Neural cell (in vitro differentiated cells): ENCODE results near the gene FOXK1. TPM values are rescaled to one million over a fixed set of nuclear protein-coding genes. Genes with fewer than 3 reads are reported as not detected.

Experiments
- H2AFZ ChIP-seq: fragments of 200-600, 300-800 bp; sonication (generic), shearing (Covaris generic); 2 replicates; pipeline ENCODE4 v1.6.0; 2014; ENCODE audit warnings: low read depth, mild to moderate bottlenecking, antibody characterized with exemption, low read length, moderate library complexity
- H3F3A ChIP-seq: fragments of 200-600 bp; shearing (Covaris generic); 2 replicates; pipeline ENCODE4 v1.6.1; 2016; ENCODE audit warnings: mild to moderate bottlenecking, moderate library complexity, mixed read lengths, antibody characterized with exemption, low read length; ENCODE audit not compliant: insufficient read depth, poor library complexity, severe bottlenecking
- H3K27ac ChIP-seq: fragments of 200-600, 300-800 bp; sonication (generic), shearing (Covaris generic); 2 replicates; pipeline ENCODE4 v1.5.1; 2014; ENCODE audit warnings: mild to moderate bottlenecking, low read length, moderate library complexity
- H3K27me3 ChIP-seq: fragments of 300-800, 200-600 bp; sonication (generic), shearing (Covaris generic); 2 replicates; pipeline ENCODE4 v1.6.0; 2014; ENCODE audit warnings: mild to moderate bottlenecking, low read depth, low read length, moderate library complexity; ENCODE audit not compliant: insufficient read depth
- H3K36me3 ChIP-seq: fragments of 300-800, 200-600 bp; sonication (generic), shearing (Covaris generic); 2 replicates; pipeline ENCODE4 v1.5.1; 2014; ENCODE audit warnings: mild to moderate bottlenecking, antibody characterized with exemption, low read length, moderate library complexity; ENCODE audit not compliant: insufficient read depth
- H3K4me2 ChIP-seq: fragments of 300-800, 200-600 bp; sonication (generic), shearing (Covaris generic); 2 replicates; pipeline ENCODE4 v1.6.0; 2014; ENCODE audit warnings: mild to moderate bottlenecking, low read length
- H3K4me3 ChIP-seq: fragments of 300-800, 200-600 bp; sonication (generic), shearing (Covaris generic); 2 replicates; pipeline ENCODE4 v1.5.1; 2014; ENCODE audit warnings: mild to moderate bottlenecking, low read length, moderate library complexity
- H3K79me2 ChIP-seq: fragments of 200-600 bp; shearing (Covaris generic); replicated peaks from 2 replicates; pipeline ENCODE4 v1.6.0; 2014; ENCODE audit warnings: mild to moderate bottlenecking, low read length, moderate library complexity; ENCODE audit not compliant: insufficient read depth
- H3K9ac ChIP-seq: fragments of 300-800, 200-600 bp; sonication (generic), shearing (Covaris generic); 2 replicates; pipeline ENCODE4 v1.6.1; 2016; ENCODE audit warnings: mild to moderate bottlenecking, low read length, mixed read lengths
- H3K9me2 ChIP-seq: fragments of 200-600 bp; shearing (Covaris generic); 2 replicates; pipeline ENCODE4 v1.6.1; 2016; ENCODE audit warnings: mild to moderate bottlenecking, low read length, mixed read lengths; ENCODE audit not compliant: insufficient read depth
- H3K9me3 ChIP-seq: fragments of 200-600, 300-800 bp; sonication (generic), shearing (Covaris generic); 2 replicates; pipeline ENCODE4 v1.6.1; 2016; ENCODE audit warnings: mild to moderate bottlenecking, mixed run types, low read length, moderate library complexity, mixed read lengths
- H4K20me1 ChIP-seq: fragments of 200-600 bp; shearing (Covaris generic); 2 replicates; pipeline ENCODE4 v1.6.1; 2016; ENCODE audit warnings: mild to moderate bottlenecking, mixed run types; ENCODE audit not compliant: insufficient read depth
- EP300 ChIP-seq: fragments of 450-650 bp; conservative IDR thresholded peaks from 2 replicates; pipeline ENCODE4 v1.6.1; 2014; ENCODE audit warnings: antibody characterized with exemption, mild to moderate bottlenecking, moderate library complexity; ENCODE audit not compliant: poor library complexity, severe bottlenecking
- EZH2 ChIP-seq: fragments of 200-600, 300-800 bp; shearing (Covaris generic), sonication (generic); IDR thresholded peaks from 2 replicates; pipeline ENCODE4 v1.6.1; 2014; ENCODE audit warnings: antibody characterized with exemption, low read length, borderline replicate concordance, mild to moderate bottlenecking; ENCODE audit not compliant: insufficient read depth, poor library complexity, severe bottlenecking
- MXI1 ChIP-seq: fragments of 450-650 bp; conservative IDR thresholded peaks from 2 replicates; pipeline ENCODE4 v1.6.1; 2014; ENCODE audit warnings: antibody characterized with exemption, mild to moderate bottlenecking; ENCODE audit not compliant: poor library complexity, severe bottlenecking
- POLR2AphosphoS5 ChIP-seq: IDR thresholded peaks from 2 replicates; pipeline ENCODE4 v1.6.1; 2012
- RAD21 ChIP-seq: fragments of 450-650 bp; conservative IDR thresholded peaks from 2 replicates; pipeline ENCODE4 v1.6.1; 2014; ENCODE audit warnings: antibody characterized with exemption, mild to moderate bottlenecking, moderate library complexity
- TAF1 ChIP-seq: IDR thresholded peaks from 2 replicates; pipeline ENCODE4 v1.6.1; 2012; ENCODE audit warnings: low read depth
- polyA plus RNA-seq: library from polyadenylated mRNA; depleted of rRNA; stranded (reverse); fragments of >200 nt; gene quantifications from 2 replicates; pipeline ENCODE4 v1.2.3, GENCODE V29; 2014
- TF ChIP-seq, protein P1 (sequence below): fragments of 450-650 bp; IDR thresholded peaks from 2 replicates; pipeline ENCODE4 v1.5.1; 2014; ENCODE audit warnings: antibody characterized with exemption, mild to moderate bottlenecking, moderate library complexity; ENCODE audit not compliant: poor library complexity, severe bottlenecking
- TF ChIP-seq, protein P2 (sequence below): IDR thresholded peaks from 2 replicates; pipeline ENCODE4 v1.6.1; 2012; ENCODE audit warnings: borderline replicate concordance

Gene FOXK1
- polyA plus RNA-seq, 1 donor from 2014 or later, result 7.4 TPM

DNA sequence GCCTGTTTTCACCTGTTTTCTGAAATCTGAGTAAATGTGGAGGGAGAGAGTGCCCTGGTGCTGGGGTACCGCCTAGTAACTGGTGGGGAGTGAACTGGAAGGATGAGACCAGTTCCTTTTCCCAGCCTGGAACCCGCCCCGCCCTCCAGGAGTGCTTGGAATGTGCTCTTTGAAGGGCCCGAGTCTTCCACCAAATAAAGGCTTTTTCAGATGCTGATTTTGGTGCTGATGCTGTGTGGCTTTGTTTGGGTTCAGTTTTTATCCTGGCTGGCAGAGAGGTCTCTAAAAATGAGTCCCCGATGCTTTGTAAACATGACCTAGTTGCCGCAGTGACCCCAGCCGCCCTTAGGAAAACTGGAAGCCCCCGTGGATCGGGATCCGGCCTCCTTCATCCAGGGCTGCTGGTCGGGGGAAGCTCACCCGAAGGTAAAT is 25.9 kb downstream of the FOXK1 start:
- no peak overlapping the region for H3K9ac ChIP-seq

DNA sequence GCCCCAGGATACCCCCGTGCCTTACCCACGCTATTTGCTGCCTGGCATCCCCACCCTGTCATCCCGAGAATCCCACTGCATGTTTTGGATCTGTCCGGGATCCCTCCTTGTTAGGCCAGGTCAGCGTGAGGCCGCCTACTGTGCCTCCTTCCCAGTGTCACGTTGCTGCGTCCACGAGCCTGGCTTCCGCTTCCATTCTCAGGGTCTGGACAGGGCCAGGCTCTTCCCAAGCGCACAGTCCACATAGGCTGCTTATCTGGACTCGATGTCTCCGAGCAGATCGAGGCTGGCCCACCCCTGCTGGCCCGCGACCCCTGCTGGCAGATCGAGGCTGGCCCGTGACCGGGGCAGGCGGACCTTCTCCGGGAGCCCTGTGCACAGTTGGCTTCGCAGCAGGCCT is 27.1 kb downstream of the FOXK1 start:
- Histone ChIP-seq H3K4me2 (no peak overlapping the region), H3K9ac (no peak overlapping the region), H3K4me3 (no peak overlapping the region), H3K9me3 (no peaks in the 10 kb centered on the region), H3F3A (no peaks in the 10 kb centered on the region), H3K27me3 (no peaks in the 10 kb centered on the region), H3K36me3 (no peaks in the 10 kb centered on the region), H3K79me2 (peaks cover 7% of the 10 kb centered on the region), H4K20me1 (no peaks in the 10 kb centered on the region), H3K9me2 (no peaks in the 10 kb centered on the region), H3K27ac (no peak overlapping the region), H2AFZ (no peak overlapping the region)
- TF ChIP-seq EP300 (no peak), POLR2AphosphoS5 (no peak), RAD21 (no peak), TAF1 (no peak), EZH2 (no peak), MXI1 (no peak)
- TF ChIP-seq, protein P1, sequence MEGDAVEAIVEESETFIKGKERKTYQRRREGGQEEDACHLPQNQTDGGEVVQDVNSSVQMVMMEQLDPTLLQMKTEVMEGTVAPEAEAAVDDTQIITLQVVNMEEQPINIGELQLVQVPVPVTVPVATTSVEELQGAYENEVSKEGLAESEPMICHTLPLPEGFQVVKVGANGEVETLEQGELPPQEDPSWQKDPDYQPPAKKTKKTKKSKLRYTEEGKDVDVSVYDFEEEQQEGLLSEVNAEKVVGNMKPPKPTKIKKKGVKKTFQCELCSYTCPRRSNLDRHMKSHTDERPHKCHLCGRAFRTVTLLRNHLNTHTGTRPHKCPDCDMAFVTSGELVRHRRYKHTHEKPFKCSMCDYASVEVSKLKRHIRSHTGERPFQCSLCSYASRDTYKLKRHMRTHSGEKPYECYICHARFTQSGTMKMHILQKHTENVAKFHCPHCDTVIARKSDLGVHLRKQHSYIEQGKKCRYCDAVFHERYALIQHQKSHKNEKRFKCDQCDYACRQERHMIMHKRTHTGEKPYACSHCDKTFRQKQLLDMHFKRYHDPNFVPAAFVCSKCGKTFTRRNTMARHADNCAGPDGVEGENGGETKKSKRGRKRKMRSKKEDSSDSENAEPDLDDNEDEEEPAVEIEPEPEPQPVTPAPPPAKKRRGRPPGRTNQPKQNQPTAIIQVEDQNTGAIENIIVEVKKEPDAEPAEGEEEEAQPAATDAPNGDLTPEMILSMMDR, result no peak

More for the DNA sequence above, 25.9 kb downstream of the FOXK1 start:
- Histone ChIP-seq H4K20me1 (no peaks in the 10 kb centered on the region), H3K27me3 (no peaks in the 10 kb centered on the region), H2AFZ (no peak overlapping the region), H3K9me3 (no peaks in the 10 kb centered on the region), H3K27ac (no peak overlapping the region), H3K36me3 (no peaks in the 10 kb centered on the region), H3K4me2 (no peak overlapping the region), H3K9me2 (no peaks in the 10 kb centered on the region), H3F3A (no peaks in the 10 kb centered on the region), H3K79me2 (peaks cover 4% of the 10 kb centered on the region), H3K4me3 (no peak overlapping the region)
- TF ChIP-seq RAD21, result no peak
- TF ChIP-seq, protein P2, sequence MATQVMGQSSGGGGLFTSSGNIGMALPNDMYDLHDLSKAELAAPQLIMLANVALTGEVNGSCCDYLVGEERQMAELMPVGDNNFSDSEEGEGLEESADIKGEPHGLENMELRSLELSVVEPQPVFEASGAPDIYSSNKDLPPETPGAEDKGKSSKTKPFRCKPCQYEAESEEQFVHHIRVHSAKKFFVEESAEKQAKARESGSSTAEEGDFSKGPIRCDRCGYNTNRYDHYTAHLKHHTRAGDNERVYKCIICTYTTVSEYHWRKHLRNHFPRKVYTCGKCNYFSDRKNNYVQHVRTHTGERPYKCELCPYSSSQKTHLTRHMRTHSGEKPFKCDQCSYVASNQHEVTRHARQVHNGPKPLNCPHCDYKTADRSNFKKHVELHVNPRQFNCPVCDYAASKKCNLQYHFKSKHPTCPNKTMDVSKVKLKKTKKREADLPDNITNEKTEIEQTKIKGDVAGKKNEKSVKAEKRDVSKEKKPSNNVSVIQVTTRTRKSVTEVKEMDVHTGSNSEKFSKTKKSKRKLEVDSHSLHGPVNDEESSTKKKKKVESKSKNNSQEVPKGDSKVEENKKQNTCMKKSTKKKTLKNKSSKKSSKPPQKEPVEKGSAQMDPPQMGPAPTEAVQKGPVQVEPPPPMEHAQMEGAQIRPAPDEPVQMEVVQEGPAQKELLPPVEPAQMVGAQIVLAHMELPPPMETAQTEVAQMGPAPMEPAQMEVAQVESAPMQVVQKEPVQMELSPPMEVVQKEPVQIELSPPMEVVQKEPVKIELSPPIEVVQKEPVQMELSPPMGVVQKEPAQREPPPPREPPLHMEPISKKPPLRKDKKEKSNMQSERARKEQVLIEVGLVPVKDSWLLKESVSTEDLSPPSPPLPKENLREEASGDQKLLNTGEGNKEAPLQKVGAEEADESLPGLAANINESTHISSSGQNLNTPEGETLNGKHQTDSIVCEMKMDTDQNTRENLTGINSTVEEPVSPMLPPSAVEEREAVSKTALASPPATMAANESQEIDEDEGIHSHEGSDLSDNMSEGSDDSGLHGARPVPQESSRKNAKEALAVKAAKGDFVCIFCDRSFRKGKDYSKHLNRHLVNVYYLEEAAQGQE, result no peak
- TF ChIP-seq, protein P1, result no peak
